GM21723 (cell line): ENCODE data around the gene SPATC1L.

Experiments used
- ATAC-seq: cut with Tn5 transposase; IDR thresholded peaks from one replicate; pipeline ENCODE4 v1.9.1; 2021; ENCODE audit warnings: mild to moderate bottlenecking, moderate library complexity; ENCODE audit not compliant: unreplicated experiment

Gene SPATC1L

GRCh38 chr21:46165098-46165497 is 19.2 kb downstream of the SPATC1L start:
- ATAC-seq: no peak

DNA sequence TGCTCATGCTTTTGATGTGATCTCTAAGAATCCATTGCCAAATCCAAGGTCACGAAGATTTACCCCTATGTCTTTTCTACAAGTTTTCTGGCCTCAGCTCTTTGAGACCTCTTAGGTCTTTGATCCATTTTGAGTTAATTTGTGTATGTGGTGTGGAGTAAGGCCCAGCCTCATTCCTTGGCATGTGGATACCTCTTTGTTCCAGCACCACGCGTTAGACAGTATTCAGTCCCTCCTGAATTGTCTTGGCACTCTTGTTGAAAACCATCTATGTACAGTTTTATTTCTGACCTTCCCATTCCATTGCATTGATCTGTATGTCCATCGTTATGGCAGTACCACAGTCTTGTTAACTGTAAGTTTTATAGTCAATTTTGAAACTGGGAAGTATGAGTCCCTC is 20.9 kb downstream of the SPATC1L start:
- ATAC-seq: no peak

DNA sequence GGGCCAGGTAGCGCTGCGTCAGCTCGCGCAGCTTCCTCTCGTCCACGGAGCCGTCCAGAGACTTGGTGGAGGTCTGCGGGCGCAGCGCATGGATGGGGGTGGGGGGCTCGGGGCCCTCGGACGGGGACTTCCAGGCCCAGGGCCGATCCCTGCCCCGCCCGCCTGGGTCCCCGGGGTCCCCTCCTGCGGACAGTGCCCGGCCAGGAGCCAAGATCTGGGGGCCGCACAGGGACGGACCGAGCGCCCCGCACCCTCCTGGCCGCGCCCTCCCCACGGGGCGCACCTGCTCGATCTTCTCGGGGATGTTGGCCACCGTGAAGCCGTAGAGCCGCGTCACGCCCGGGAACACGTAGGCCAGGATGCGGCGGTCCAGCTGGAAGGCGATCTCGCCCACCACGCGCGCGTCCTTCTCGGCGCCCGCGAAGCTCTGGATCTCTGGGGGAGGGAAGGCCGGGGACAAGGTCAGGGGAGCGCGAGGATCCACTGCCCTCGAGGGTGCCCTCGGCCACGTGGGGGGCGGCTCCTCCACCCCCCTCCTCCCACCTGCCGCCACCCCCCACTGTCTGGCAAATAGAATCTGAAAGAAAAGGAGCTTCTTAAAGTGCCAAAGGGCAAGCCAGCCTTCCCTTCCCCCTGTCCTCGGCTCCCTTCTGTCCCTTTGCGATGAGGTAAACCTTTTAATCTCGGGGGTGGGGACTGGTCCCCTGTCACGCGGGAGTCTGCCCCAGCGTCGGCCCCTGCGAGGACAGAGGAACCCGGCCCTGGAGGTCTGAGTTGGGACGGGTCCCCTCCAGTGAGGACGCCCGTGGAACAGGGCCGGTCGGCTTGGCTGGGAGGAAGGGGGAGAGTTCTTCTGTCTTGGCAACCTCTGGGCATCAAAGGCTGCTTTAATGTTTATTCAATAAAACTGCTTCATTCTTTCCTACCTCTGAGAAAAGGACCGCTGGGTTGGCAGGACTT is 22.3 kb downstream of the SPATC1L start:
- no peak for ATAC-seq

DNA sequence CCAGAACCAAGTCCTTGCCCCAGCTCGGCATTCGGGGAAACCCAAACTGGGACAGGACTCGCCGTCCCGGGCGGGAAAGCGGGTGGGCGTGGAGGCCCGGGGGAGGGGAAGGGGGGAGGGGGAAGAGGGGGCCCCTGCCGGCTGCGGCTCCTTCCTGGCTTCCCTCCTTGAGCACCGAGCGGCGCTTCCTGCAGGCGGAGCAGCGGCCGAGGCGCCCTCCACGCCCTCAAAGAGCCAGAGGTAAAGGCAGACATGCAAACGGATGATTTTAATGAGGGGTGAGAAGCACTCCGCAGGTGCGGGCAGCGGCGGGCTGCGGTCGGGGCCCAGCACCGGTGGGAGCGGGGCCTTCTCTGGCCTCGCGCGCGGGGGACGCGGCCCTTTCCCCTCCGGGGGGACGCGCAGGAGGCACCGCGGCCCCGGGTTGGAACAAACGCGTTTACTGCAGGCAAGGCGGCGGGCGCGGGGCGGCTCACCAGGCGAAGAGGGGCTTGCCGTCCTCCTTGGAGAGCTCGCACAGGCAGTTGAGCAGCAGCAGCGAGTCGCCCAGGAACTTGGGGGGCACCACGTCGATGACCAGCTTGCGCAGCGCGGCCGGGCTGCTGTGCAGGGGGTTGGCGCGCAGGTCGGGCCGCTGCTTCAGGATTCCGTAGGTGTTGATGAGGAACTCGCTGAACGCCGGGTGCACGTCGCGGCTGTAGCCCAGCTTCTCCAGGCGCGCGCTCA is 23.2 kb downstream of the SPATC1L start:
- ATAC-seq: no peak

DNA sequence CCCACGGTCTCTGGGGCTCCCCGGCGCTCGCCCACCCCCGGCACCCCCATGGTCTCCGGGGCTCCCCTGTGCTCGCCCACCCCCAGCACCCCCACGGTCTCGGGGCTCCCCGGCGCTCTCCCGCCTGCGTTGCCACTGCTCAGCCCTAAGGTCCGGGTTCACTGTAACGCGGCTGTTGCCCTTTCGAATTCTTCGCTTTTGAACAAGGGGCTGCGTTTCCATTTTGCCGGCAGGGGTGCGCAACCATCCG is 23.7 kb downstream of the SPATC1L start:
- no peak for ATAC-seq

DNA sequence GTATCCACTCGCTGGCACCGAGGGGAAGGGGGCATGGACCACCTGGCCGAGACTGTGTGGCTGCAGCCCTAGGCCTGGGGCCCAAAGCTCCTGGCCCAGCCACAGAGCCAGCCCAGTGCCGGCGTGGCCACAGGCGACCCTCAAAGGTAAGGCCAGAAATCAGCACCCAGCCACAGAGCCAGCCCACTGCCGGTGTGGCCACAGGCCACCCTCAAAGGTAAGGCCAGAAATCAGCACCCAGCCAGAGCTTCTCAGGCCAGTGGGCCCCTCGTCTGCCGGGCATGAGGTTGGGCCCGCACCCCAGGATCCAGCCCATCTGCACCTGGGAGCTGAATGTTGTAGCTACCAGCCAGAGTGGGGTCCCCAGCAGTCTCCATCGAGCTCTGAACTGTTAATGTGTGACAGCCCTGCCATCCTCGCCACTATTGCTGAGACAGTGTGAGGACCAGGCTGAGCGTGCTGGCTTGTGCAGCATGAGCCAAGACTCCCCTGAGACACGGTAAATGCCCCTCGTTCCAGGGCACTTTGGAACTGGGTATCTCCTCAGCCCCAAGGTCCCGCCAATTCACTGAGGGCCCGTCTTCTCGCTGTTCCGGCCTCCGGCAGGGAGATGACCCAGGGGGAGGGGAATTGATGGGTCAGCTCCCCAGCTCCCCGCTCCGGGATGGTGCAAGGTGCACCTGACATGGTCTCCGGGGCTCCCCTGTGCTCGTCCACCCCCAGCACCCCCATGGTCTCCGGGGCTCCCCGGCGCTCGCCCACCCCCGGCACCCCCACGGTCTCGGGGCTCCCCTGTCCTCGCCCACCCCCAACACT is 24.2 kb downstream of the SPATC1L start:
- ATAC-seq: no peak

GRCh38 chr21:46159390-46159789 is 24.9 kb downstream of the SPATC1L start:
- no peak for ATAC-seq

DNA sequence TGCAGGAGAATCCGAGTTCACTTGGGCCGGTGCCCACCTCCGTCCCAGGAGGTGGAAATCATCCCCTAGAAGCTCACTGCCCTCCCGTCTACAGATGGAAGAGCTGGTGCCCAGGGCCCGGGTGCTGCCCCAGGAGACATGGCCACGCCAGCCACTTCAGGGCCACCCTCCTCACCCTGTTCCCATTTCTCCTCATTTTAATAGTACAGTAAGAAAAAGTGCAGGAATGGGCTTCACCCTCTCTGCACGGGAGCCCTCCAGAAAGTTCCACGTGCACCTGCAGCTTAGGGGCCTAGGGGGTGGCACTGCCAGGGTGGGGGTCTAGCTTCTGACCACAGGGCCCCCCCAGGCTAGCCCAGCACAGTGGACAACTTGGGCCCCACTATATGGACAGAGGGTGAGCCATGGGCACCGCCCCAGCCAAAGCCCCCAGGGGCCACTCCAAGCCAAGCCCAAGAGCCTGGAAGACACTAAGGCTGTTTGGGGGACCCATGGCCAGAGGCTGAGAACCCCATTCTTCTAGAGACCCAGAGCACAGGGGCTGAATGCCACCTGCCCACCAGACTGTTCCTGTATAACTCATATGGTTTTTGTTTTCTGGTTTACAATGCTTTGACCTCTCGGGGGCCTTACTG is 25.5 kb downstream of the SPATC1L start:
- no peak for ATAC-seq

GRCh38 chr21:46157987-46158451 is 26.2 kb downstream of the SPATC1L start:
- no peak for ATAC-seq

GRCh38 chr21:46157396-46157986 is 26.8 kb downstream of the SPATC1L start:
- ATAC-seq: no peak

DNA sequence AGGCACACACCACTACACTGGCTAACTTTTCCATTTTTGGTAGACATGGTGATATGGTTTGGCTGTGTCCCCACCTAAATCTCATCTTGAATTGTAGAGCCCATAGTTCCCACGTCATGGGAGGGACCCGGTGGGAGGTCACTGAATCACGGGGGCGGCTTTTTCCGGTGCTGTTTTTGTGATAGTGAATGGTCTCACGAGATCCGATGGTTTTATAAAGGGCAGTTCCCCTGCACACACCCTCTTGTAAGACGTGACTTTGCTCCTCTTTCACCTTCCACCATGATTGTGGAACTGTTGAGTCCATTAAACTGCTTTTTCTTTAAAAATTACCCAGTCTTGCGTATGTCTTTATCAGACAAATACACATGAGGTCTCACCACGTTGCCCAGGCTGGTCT is 27.6 kb downstream of the SPATC1L start:
- no peak for ATAC-seq

- no peak for ATAC-seq
These were observed 27.9 kb downstream of the SPATC1L start for GRCh38 chr21:46156378-46156645.

- ATAC-seq: no peak
These were observed 28.5 kb downstream of the SPATC1L start, which contains the start of gene FTCD for GRCh38 chr21:46155514-46156377. TSS of gene FTCD (minus strand) at chr21:46155579. CDS start at chr21:46155523, 56 bp downstream.

DNA sequence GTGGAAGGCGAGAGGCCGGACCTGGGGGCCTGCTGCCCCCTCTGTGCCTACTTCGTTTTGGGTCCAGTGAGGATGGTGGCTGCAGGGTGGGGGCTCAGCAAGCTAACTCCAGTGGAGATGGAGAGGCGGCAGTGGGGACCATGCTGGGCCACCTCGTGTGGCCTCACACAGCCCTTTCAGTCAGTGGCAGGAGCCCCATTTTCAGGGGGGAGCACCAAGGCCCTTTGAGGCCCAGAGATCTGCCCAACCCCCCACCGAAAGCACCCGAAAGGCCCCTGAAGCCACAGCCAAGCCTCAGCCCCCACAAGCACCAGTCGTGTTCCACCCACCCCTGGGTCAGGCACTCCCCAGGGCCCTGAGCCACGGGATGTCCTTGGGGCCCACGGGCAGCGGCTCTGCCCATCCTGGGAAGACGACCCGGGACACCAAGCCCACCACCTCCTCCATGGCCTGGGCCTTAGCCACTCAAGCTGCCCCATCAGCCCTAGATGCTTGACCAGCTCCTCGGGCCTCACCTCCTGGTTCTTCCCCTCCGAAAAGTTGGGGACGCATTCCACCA is 29.2 kb downstream of the SPATC1L start:
- no peak for ATAC-seq

GRCh38 chr21:46154155-46154954 is 29.9 kb downstream of the SPATC1L start:
- ATAC-seq: no peak

DNA sequence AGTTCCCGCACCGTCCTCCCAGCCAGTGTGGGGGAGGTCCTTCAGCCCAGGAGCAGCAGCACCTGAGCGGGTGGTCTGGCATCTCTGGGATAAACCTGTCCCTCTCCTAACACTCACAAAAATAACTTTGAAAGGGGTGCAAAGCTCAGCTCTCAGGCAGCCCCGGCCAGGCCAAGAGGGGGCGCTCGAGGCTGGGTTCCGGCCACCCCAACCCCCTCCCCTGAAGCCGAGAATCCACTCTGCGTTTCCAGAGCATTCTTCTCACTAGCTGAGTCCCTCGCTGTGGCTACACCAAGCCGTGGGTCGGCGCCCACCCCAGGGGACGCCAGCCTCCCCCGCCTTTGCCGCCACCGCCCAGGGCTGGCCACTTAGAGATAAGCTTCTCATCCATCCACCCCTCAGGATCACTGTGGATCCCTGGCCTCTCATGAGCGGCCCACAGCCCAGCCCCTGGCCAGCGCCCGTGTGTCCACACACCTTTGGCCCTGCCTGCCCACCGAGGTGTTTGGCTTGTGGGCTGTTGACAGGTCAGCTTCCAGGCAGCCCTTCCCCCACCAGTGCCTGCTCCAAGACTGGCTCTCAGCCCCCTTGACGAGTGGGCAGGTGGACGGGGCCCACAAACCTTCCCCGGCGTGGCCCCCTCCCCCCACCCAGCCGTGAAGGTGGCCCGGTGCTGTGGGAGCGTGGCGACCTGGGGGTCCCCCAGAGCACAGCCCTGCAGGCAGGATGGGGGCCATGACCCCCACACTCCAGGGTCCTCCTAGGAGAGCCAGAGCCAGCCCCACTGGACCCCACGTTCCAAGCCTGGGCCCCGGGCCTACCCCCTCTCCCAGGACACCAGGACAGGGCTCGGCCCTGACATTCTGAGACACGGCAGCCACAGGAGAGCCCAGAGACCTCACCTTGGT is 30.8 kb downstream of the SPATC1L start:
- no peak for ATAC-seq

GRCh38 chr21:46152927-46153246 is 31.4 kb downstream of the SPATC1L start:
- no peak for ATAC-seq
